Lower lobe of right lung (tissue), 2 donors: Measurements from ENCODE around the gene WDR62. TPM values are rescaled to one million over a fixed set of nuclear protein-coding genes. Genes with fewer than 3 reads are reported as not detected.
"Not testable (repeated sequence)": the region's sequence is repeated elsewhere in the genome, so short reads cannot be mapped to it uniquely, and the experiment has no call there.

ENCODE experiments used
- ATAC-seq, 2 donors: fragments of 200-7000 bp; cut with Tn5 transposase; one replicate each; pipeline ENCODE4 v1.9.1; 2020 to 2022; ENCODE audit warnings: mild to moderate bottlenecking in 2 of 2, moderate library complexity in 2 of 2
- DNase-seq: peaks from one replicate; pipeline ENCODE4 v3.0.0-alpha.2; 2020
- H3K27ac ChIP-seq: fragments of 200-600 bp; one replicate; pipeline ENCODE4 v1.8.0; 2022
- H3K27me3 ChIP-seq: fragments of 200-600 bp; one replicate; pipeline ENCODE4 v1.8.0; 2022; ENCODE audit warnings: low read depth
- H3K36me3 ChIP-seq: fragments of 200-600 bp; one replicate; pipeline ENCODE4 v1.8.0; 2022; ENCODE audit warnings: mild to moderate bottlenecking
- H3K4me1 ChIP-seq: fragments of 200-600 bp; one replicate; pipeline ENCODE4 v1.8.0; 2022
- H3K4me3 ChIP-seq: fragments of 200-600 bp; one replicate; pipeline ENCODE4 v1.8.0; 2022; ENCODE audit warnings: mild to moderate bottlenecking
- H3K9me3 ChIP-seq: fragments of 200-600 bp; one replicate; pipeline ENCODE4 v1.8.0; 2022
- intact Hi-C: fragments of 100-400 bp; cut with DNase I; formaldehyde crosslinking; loops from one replicate; pipeline ENCODE4 v1.11.0; 2022
- total RNA-seq: library from RNA; stranded (reverse); fragmentation: NEBNext Ultra II Directional; extraction: Animal tissue kit (Norgen Biotek cat#: 25700); gene quantifications from one replicate; pipeline ENCODE4 v1.2.1, GENCODE V29; 2021
- TF ChIP-seq, protein P1 (sequence below): fragments of 200-600 bp; IDR thresholded peaks from one replicate; pipeline ENCODE4 v1.8.0; 2022; ENCODE audit warnings: antibody characterized with exemption, mild to moderate bottlenecking
- donor health status: DM: no; HTN: yes; CAD: no; lungs with severe emphysema.

Gene WDR62
- total RNA-seq, 1 donor from 2014 or later = 1.3 TPM

- no peaks in the 10 kb centered on the region for H3K9me3 ChIP-seq
- intact Hi-C loops = loop anchor here (5.0 kb wide), 1 partner anchor 42 kb away; no protein-coding TSS in a partner anchor
- peaks cover 21% of the 10 kb centered on the region for H3K4me1 ChIP-seq
- no peak overlapping the region for H3K27ac ChIP-seq
- DNase-seq (no peak), ATAC-seq (no peak)
- no peaks in the 10 kb centered on the region for H3K27me3 ChIP-seq
- TF ChIP-seq, protein P1, sequence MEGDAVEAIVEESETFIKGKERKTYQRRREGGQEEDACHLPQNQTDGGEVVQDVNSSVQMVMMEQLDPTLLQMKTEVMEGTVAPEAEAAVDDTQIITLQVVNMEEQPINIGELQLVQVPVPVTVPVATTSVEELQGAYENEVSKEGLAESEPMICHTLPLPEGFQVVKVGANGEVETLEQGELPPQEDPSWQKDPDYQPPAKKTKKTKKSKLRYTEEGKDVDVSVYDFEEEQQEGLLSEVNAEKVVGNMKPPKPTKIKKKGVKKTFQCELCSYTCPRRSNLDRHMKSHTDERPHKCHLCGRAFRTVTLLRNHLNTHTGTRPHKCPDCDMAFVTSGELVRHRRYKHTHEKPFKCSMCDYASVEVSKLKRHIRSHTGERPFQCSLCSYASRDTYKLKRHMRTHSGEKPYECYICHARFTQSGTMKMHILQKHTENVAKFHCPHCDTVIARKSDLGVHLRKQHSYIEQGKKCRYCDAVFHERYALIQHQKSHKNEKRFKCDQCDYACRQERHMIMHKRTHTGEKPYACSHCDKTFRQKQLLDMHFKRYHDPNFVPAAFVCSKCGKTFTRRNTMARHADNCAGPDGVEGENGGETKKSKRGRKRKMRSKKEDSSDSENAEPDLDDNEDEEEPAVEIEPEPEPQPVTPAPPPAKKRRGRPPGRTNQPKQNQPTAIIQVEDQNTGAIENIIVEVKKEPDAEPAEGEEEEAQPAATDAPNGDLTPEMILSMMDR = no peak
- peaks cover 49% of the 10 kb centered on the region for H3K36me3 ChIP-seq
- no peak overlapping the region for H3K4me3 ChIP-seq
Observed at GRCh38 chr19:36125557-36125956, 70.9 kb downstream of the WDR62 start.

GRCh38 chr19:36128392-36128736 is 73.7 kb downstream of the WDR62 start:
- intact Hi-C loops = loop anchor here (5.0 kb wide), 1 partner anchor 39 kb away; no protein-coding TSS in a partner anchor
- DNase-seq (peak; percentile 67), ATAC-seq (peak; percentile 30 to 45)
- Histone ChIP-seq H3K36me3 (peaks cover 28% of the 10 kb centered on the region), H3K4me1 (peaks cover 42% of the 10 kb centered on the region), H3K9me3 (no peaks in the 10 kb centered on the region), H3K27ac (peak overlapping the region; percentile 94), H3K27me3 (no peaks in the 10 kb centered on the region), H3K4me3 (peak overlapping the region; percentile 59)
- TF ChIP-seq, protein P1 = no peak

DNA sequence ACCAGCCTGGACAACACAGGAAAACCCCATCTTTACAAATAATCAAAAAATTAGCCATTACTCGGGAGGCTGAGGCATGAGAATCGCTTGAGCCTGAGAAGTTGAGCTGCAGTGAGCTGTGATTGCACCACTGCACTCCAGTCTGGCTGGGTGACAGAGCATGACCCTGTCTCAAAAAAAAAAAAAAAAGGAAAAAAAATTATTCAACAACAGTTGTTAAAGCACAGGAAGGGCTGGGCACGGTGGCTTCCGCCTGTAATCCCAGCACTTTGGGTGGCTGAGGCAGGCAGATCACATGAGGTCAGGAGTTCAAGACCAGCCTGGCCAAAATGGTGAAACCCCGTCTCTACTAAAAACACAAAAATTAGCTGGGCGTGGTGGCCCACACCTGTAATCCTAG is 76.5 kb downstream of the WDR62 start:
- Histone ChIP-seq H3K27ac (peak overlapping the region; percentile 47), H3K4me1 (peaks cover 42% of the 10 kb centered on the region)
- intact Hi-C loops, H3K4me3 ChIP-seq, H3K9me3 ChIP-seq, H3K27me3 ChIP-seq, H3K36me3 ChIP-seq: not testable (repeated sequence)
- DNase-seq = peak; percentile 83
- peak in 1 of 2 donors; percentile 2 for ATAC-seq

DNA sequence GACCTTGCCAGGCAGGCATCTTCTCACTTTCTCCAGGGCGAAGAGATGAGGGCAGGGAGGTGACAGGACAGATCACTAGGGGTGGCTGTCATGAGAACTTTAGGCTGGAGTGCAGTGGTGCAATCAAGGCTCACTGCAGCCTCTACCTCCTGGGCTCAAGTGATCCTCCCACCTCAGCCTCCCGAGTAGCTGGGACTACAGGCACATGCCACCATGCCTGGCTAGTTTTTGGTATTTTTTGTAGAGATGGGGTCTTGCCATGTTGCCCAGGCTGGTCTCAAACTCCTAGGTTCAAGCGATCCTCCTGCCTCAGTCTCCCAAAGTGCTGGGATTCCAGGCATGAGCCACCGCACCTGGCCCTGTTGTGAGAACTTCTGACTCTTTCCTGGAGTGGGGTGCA is 80.2 kb downstream of the WDR62 start:
- H3K4me3 ChIP-seq, DNase-seq, intact Hi-C loops, H3K36me3 ChIP-seq, H3K9me3 ChIP-seq, H3K27ac ChIP-seq, H3K27me3 ChIP-seq, ATAC-seq: not testable (repeated sequence)
- peaks cover 42% of the 10 kb centered on the region for H3K4me1 ChIP-seq

DNA sequence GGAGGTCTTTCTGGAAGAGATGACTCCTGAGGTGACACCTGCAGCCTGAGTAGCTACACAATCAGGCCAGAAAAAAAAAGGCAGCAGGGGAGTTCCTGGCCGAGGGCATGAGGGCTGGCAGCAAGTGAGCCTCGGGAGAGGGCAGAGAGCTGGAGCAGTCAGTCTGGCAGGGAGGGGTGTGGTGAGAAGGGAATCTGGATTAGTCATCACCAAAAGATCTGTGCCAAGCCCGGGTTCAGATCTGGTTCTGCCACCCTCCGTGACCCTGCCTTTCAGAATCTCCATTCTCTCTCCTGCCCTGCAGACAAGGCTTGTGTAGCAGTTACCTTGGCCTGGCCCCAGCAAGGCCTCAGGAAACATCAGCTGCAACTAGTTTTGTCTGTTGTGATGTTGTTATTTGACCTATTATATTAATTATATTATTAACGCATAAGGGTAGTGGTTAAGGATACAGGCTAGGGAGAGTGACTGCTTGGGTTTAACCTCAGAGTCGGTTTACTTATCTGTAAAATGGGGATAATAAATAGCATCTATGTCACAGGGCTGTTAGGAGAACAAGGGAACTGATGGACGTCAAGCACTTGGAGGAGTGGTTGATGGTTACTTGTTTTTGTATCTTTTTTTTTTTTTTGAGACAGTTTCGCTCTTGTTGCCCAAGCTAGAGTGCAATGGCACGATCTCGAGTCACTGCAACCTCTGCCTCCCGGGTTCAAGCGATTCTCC is 82.4 kb downstream of the WDR62 start:
- DNase-seq (peak; percentile 72), ATAC-seq (peak; percentile 52 to 58)
- TF ChIP-seq, protein P1 = no peak
- intact Hi-C loops = no loop called here
- Histone ChIP-seq H3K4me1 (peaks cover 38% of the 10 kb centered on the region), H3K4me3 (no peak overlapping the region), H3K9me3 (no peaks in the 10 kb centered on the region), H3K27ac (peak overlapping the region; percentile 76), H3K27me3 (no peaks in the 10 kb centered on the region), H3K36me3 (peaks cover 8% of the 10 kb centered on the region)

DNA sequence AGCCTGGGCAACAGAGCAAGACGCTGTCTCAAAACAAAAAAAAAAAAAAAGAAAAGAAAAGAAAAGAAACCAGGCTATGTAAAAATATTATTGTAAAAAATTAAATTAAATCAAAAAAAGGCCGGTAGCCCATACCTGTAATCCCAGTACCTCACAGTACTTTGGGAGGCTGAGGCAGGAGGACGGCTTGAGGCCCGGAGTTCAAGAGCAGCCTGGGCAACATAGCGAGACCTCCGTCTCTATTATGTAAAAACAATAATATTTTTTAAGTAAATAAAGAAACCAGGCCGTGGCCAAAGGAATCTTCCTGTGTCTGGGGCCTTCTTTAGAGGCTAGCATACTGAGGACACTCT is 84.4 kb downstream of the WDR62 start:
- no peak for DNase-seq
- peaks cover 32% of the 10 kb centered on the region for H3K4me1 ChIP-seq
- no peaks in the 10 kb centered on the region for H3K27me3 ChIP-seq
- no peak for ATAC-seq
- intact Hi-C loops = no loop called here
- H3K9me3 ChIP-seq = no peaks in the 10 kb centered on the region
- H3K27ac ChIP-seq = peak overlapping the region; percentile 98
- peaks cover 27% of the 10 kb centered on the region for H3K36me3 ChIP-seq
- TF ChIP-seq, protein P1 = no peak
- H3K4me3 ChIP-seq = peak overlapping the region; percentile 93
